H4 (cell line): ENCODE measurements around the gene WDR36. TPM values are rescaled to one million over a fixed set of nuclear protein-coding genes. Genes with fewer than 3 reads are reported as not detected.
A peak's percentile ranks its signal among the peaks of the same experiment; 100 is the strongest.

Source experiments
- DNase-seq: peaks from one replicate; pipeline ENCODE4 v3.0.0-alpha.2; 2015; ENCODE audit warnings: low spot score
- total RNA-seq: library from RNA; depleted of rRNA; stranded (reverse); fragments of >200 nt; shearing (Covaris generic); gene quantifications from 2 replicates; pipeline ENCODE4 v1.2.3, GENCODE V29; 2014; rRNA removed

The WDR36 gene
- total RNA-seq, result 41.3 and 44.5 TPM in 2 replicates

GRCh38 chr5:111092062-111092853 lies at the start of gene WDR36:
TSS of gene WDR36 (plus strand) at chr5:111092348. CDS start at chr5:111092457, 109 bp downstream.
- peak; percentile 95 for DNase-seq

- peak; percentile 89 for DNase-seq
These were observed 48.2 kb upstream of the WDR36 start for GRCh38 chr5:111043712-111044506.

GRCh38 chr5:111058064-111058463 lies 34.1 kb upstream of the WDR36 start:
- DNase-seq, result no peak

- DNase-seq, result no peak
These were observed 32.0 kb upstream of the WDR36 start for GRCh38 chr5:111060169-111060568.

GRCh38 chr5:111061618-111062017 lies 30.5 kb upstream of the WDR36 start:
- no peak for DNase-seq

GRCh38 chr5:111063709-111064322 lies 28.3 kb upstream of the WDR36 start:
- peak; percentile 59 for DNase-seq

GRCh38 chr5:111066261-111066938 lies 25.7 kb upstream of the WDR36 start:
- DNase-seq, result peak; percentile 28

GRCh38 chr5:111068213-111068612 lies 23.9 kb upstream of the WDR36 start:
- no peak for DNase-seq

GRCh38 chr5:111069839-111070238 lies 22.3 kb upstream of the WDR36 start:
- DNase-seq, result no peak

GRCh38 chr5:111070272-111071134 lies 21.6 kb upstream of the WDR36 start:
- no peak for DNase-seq

GRCh38 chr5:111071413-111071812 lies 20.7 kb upstream of the WDR36 start, which contains the start of gene TSLP:
TSS of gene TSLP (plus strand) at chr5:111071713. CDS start at chr5:111071891, 178 bp downstream.
- no peak for DNase-seq

GRCh38 chr5:111072949-111073682 lies 19.0 kb upstream of the WDR36 start:
- DNase-seq, result peak; percentile 48

- no peak for DNase-seq
These were observed 17.9 kb upstream of the WDR36 start for GRCh38 chr5:111074244-111074643.

- DNase-seq, result peak; percentile 29
These were observed 16.6 kb upstream of the WDR36 start for GRCh38 chr5:111075520-111075919.

- DNase-seq, result no peak
These were observed 16.1 kb upstream of the WDR36 start for GRCh38 chr5:111076091-111076490.

GRCh38 chr5:111077678-111078077 lies 14.5 kb upstream of the WDR36 start:
- no peak for DNase-seq

GRCh38 chr5:111079846-111080245 lies 12.3 kb upstream of the WDR36 start:
- DNase-seq, result no peak

- DNase-seq, result no peak
These were observed 8.8 kb upstream of the WDR36 start for GRCh38 chr5:111083323-111083722.

- DNase-seq, result no peak
These were observed 3.8 kb downstream of the WDR36 start for GRCh38 chr5:111095982-111096381.
